SIG-M5 treated with dmso at 0.1 percent for 504 hours (cell line): ENCODE measurements around the gene GUCY2F.

ENCODE experiments used
- DNase-seq: peaks from one replicate; lab custom pipeline; 2025; ENCODE audit not compliant: unreplicated experiment; lab: John Stamatoyannopoulos, UW

The GUCY2F gene

DNA sequence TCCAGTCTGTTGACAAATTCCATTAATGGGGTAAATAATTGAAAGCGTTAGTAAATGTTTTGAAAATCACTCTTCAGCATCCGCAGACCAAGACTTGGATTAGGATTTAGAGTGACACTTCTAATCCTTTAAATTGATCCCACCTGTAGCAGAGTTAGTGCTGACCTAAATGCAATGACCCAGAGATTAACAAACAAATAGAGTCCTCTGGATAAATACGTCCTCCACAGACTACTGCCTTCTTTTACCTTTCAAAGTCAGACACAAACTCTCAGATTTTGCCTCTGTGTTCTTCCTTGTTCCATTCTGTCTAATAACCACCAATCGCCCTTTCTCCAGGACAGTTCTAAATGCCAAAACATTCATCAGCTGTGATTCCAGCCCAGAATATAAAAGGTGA lies at the start of gene GUCY2F:
Gene GUCY2F (minus strand): TSS at position 101 of the 400 bp plus-strand sequence. CDS start 6,150 bp downstream, outside the sequence.
- DNase-seq, result no peak

DNA sequence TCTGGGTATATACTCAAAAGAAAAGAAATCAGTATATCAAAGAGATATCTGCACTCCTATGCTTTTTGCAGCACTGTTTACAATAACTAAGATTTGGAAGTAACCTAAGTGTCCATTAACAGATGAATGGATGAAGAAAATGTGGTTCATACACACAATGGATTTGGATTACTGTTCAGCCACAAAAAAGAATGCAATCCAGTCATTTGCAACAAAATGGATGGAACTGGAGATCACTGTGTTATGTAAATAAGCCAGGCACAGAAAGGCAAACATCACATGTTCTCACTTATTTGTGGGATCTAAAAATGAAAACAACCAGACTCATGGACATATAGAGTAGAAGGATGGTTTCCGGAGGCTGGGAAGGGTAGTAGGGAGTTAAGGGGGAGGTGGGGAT lies 37.1 kb upstream of the GUCY2F start:
- no peak for DNase-seq

DNA sequence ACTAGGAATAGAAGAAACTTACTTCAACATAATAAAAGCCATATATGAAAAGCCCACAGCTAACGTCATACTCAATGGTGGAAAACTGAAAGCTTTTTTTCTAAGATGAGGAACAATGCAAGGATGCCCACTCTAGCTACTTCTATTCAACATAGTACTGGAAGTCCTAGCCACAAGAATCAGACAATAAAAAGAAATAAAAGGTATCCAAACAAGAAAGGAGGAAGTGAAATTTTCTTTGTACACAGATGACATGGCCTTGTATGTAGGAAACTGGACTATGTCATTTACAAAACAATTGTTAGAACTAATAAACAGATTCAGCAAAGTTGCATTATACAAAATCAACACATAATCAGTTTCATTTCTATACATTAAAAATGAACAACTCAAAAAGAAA lies 29.2 kb upstream of the GUCY2F start:
- no peak for DNase-seq

DNA sequence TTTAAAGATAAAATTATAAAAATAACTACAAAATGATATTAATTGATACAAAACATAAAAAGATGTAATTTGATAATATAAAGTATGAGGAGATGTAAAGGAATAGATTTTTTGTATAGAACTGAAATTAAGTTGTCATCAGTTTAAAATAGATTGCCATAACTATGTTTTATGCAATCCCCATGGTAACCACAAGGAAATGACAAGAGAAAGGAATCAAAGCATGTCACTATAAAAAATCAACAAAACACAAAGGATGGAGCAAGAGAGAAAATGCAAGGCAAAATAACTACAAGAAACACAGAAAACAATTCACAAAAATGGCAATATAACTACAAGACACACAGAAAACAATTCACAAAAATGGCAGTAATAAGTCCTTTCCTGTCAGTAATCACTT lies 27.0 kb upstream of the GUCY2F start:
- no peak for DNase-seq

DNA sequence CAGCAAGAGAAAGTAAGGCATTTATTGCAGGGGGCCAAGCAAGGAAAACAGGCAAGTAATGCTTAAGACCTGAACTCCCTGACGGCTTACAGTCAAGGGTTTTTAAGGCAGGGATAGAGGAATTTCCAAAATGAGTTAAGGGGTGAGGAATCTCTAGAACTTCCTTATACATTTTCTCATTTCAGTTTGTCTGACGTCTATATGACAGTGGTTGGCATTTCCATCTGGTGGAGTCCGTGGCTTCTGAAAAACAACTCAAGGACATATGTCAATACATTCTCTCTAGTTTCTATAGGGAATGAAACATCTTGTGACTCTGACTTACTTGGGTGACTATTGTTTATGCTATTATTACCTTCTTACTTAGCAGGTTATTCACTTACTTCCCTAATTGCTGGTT lies 19.3 kb upstream of the GUCY2F start:
- no peak for DNase-seq

DNA sequence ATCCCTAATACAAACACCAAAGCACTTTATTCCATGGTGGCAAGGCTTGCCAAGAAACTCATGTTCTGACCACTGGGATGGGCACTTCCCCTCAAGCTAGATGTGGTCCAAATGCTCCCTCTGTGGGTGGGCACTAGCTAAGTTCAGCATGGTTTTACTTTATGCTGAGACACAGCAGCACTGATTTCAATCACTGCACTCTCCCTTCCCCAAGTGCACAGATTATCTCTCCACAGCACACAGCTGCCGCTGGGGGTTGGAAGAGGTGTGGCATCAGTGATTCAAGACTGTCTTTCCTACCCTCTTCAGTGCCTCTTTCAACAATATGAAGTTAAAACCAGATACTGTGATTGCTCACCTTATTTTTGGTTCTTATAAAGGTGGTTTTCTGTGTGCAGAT lies 16.5 kb upstream of the GUCY2F start:
- DNase-seq, result no peak

DNA sequence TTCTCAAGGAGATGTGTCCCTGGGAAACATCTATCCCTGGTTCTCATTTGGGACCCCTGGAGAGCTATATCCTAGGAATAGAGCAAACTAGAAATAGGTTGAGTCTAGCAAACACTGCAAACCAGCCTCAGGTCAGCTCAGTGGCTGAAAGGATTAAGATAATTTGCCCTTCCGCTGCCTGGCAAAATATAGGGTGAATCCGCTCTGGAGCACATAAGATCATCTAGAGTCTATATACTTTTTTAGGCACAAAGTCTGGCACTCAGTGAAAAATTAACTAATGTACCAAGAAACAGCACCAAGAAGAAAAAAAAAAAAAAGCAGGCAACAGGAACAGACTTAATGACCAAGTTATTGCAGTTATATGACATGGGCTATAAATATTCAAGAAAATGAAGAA lies 7.3 kb upstream of the GUCY2F start:
- DNase-seq, result no peak

DNA sequence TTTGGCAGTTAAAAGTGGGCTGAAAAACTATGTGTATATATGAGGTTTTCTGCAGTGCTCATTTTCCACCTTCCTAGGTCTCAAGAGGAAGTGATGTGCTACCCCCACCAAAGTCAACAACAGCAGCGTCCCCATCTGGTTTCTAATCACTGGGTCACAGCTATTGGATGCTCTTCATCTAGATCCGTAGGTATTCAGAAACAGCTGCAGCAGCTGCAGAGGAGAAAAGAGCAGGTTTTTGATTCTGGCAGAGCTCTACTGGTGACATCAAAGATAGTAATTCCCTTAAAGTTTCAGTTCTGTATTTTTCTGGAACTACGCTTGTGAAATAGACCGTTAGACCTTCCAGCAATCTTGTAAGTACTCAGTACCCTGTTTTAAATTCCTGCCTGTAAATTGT lies 5.8 kb upstream of the GUCY2F start:
- peak; percentile 79 for DNase-seq

DNA sequence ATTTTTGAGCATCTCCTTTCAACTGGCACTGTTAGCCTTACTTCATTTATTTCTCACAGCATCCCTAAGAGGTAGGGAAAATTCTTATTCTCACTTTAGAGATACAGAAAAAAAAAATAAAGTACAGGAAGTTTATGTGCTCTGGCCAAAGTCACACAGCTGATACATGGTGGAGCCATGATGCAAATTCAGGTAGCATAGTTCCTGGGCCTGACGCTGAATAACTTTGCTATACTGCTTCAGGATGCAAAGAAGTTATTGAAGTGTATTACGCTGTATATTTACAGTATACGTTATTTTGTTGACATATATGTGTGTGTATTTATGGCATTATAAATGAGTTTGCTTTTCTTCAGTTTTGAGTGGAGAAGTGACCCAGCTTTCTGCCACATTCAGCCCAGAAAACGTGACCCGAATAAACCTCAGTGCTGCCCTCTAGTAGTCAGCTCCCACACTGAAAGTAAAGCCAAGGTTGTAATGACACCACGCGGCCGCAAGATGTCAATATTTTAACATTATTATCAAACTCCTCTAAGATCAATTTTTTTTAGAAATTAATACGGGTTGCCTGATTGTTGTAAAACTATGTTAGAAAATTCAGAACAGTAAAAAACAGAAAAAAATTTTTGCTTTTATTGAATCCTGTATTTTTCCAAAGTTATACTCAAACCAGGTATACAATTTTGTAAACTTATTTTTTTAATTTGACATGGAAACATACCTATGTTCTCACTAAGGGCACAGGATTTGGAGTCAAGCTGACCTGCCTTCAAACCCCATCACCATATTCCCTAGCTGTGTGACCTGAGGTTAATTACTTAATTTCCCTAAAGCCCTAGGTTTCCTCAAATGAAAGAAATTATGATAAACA lies 3.8 kb upstream of the GUCY2F start:
- DNase-seq, result peak; percentile 81

DNA sequence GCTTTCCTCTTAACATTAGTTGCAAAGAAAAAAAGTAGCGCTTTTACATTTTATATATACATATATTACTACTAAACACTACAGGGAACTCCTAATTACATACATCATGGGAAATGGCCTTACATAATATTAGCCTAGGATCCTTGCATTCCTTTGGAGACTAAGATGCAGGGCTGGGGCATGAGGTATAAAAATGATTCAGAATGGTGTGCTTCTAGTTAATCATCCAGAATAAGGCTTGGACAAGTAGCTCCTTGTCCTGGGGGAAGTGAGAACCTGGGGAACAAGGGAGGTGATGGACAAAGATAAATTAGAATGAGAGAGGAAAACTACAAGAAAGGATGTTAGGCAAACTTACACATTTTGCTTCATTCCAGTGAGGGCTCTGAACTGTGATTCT lies 3.0 kb upstream of the GUCY2F start:
- DNase-seq, result no peak

DNA sequence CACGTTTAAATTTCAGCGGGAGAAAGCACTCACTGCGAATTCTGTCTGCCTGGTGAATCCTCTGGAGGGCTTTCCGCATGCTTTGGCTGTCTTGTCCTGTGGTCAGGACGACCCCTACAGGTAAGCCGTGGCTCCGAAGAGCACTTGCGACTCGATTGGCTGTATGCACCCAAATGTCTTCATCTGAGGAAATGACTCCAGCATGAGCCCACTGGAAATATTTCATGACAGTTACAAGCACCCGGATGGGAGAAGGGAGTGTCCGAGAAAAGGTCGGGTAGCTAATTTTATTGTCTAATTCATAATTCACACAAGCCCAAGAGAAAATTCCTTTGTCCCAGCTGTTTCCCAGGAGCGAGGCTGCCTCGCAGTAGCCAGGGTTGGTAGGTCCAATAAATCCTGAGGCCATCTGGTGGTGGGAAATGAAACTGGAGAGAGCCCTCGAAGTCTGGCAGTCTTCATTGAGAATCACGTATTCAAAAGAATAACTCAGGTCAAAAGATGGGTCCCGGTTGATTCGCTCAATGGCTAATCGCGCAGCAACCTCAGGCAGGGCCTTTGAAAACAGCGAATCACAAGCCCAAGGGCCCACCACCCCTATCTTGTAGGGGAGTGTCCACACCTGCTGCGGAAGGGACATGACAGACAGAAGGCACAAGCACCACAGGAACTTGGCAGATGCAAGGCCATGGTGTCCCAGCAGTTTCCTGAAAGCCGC lies 6.6 kb downstream of the GUCY2F start:
- peak; percentile 25 for DNase-seq

DNA sequence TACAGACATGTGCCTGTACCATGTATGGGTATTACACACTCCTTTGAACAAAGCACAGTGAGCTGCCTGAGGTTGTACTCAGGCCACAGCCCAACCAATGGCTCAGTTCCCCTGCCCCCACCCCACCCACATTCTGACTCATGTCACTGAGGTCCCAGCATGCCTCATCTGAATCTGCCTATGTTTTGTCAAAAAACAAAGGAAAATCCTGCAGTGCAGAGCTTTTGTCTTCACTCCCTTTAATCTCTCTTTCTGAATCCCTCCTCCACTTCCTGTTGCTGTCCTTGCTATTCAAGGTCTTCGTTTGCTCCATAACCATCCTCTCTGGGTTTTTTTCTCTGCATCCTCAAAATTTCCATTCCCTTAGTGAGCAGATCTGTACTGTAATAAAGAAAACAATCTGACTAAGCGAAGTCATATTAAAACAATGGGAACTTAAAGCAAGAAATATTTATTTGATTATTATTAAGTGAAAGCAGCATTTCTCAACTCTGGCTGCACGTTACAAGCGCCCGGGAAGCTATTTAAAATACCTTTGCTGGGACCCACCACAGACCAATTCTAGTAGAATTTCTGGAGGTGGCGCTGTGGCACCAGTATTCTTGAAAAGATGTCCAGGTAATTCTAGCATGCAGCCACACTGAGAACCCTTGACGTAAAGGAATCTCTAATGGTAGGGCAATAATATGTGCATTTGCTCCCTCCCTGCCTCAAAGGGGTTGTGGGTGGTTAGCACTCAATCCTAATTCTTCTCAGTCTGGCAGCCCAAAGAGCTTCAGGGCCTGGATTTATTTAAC lies 8.7 kb downstream of the GUCY2F start:
- DNase-seq, result no peak

DNA sequence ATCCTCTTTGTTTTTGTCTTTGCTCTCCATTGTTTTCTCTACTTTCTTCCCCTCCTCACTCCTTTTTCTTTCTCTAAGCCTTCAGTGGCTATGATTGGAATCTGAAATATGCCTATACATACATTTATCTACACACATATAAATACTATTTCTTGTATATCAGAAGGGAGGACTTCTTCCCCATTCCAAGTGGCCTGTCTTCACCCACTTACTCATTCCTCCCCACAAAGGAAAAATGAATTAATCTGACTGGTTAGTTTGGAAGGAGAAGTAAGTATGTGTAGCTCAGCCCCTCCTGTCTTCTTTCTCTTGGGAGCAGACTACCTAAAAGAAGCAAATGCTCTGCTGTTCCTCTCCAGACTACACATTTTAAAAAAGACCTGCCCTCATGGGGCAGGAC lies 17.7 kb downstream of the GUCY2F start:
- DNase-seq, result no peak

DNA sequence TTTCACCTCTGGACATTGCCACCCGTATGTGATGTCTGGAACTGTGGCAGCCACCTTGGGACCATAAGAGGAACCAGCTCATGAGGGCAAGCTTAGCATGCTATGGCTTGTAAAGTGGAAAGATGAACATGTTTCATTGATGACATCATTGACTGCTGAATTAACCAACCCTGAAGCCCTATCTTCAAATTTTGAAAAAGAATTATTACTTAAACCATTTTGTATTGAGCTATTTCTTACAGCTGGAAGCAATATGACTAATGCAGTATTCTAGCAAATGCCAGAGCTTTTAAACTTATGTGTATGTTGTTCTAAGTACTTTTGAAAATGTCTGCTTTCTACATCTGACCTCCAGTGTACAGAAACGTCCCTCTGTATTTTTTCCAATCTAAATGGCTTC lies 18.1 kb downstream of the GUCY2F start:
- no peak for DNase-seq

DNA sequence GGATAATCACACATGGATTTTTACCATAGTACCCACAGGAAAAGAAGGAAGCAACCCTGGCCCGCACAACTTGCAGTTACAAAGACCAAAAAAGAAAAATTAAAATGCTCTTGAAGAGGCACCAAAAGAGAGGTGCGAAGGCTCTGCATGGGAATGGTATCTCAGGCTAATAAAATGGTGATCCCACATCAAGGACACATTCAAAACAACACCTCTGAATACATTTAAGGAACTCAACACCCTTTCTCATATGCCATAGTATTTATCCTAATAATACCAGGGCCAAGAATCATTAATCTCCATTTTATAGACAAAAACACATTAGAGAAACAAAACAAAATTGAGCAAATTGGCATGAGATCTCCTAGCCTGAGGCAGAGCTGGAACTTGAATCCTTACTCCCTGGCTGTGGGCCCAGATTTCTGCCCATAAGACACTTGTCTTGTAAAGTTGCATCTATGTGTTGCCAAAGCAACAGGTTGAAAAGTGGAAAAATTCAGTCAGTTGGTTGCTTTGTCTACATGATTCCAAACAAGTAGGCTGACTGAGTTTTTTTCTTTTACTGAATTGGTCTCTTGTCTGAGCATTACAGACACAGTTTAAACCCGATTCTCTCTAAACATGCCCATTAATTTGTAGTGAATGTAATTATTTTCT lies 33.5 kb downstream of the GUCY2F start:
- no peak for DNase-seq

DNA sequence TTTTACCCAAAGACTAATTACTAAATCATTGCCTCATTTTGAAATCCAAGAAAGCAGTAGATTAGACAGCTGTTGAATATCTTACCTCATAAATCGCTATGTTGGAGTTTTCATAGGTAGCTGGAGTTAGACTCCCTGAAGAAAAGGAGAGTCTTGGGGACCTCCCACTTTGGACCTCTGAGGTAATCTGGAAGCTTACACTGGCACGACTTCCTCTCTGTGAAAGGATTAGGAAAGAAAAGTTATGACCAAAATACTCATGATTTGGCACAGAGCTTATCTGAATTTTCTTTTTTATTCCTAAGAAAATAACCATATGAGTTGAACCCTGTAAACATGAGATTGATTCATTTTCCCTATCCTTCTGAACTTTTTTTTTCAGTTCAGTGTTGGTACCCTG lies 40.6 kb downstream of the GUCY2F start:
- DNase-seq, result peak; percentile 46

DNA sequence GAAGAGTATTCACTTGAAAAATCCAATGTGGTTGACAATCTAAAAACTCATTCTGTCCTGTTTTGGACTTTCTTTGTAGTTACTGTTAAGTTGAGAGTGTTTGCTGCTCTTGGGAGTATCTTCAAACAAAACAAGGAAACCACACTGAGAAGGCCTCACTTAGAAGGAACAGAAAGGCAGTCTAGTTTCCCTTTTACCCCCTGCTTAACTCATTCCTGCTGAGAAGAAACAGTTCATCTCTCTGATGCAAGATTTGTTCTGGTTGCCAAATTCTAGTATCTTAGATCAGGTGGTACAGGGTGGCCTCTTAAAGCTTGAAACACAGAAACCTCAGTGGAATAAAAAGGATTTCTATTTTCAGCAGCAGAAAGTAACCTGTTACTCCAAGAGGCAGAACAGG lies 41.4 kb downstream of the GUCY2F start:
- DNase-seq, result peak; percentile 89

DNA sequence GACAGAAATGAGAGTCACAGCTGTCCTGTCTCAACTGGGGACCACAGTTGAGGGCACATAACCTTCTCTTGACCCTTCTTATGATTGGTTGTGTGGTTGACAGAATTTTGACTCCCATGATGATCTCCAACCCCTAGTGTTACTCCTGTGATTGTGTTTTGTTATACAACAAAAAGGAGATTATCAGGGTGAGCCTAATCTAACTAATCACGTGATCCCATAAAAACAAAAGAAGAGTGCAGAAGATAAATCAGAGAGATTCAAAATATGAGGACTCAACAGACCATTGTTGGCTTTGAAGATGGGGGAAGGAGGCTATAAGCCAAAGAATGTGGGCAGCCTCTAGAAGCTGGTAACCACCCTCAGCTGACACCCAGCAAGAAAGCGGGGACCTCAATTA lies 72.7 kb downstream of the GUCY2F start:
- no peak for DNase-seq

DNA sequence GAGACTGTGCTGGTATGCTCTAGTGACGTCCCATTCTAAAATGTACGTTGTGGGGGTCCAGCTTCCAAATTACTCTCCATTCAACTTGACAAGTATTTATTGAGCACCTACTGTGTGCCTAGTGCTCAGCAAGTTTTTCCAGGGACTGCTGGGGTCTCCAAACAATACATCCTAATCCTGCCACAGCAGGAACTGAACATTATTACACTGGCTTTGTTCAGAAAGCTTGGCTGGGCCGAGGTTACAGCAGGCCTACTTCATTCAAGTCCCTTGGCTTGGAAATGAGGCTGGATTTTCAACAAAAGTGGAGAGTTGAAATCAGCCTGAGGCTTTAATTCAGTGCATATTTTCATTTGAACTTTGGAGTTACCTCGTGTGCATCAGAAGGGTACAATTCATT lies 78.0 kb downstream of the GUCY2F start:
- DNase-seq, result no peak

DNA sequence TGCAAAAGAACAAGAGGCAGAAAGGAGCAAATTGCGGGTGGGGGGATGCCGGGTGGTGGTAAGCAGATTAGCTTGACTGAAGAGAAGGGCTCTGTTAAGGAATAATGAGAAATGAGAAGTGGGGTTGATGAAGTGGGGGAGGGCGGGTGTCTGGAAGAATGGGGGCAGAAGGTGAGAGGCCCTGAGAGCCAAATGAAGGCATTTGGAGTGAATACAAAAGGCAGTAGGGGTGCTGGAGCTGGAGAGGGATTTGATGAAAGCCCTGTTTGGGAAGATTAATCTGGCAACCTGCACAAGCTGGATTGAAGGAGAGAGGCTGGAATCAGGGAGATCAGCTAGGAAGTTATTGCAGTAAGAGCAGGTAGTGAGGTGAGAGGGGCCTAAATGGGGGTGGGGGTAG lies 82.1 kb downstream of the GUCY2F start:
- DNase-seq, result no peak

DNA sequence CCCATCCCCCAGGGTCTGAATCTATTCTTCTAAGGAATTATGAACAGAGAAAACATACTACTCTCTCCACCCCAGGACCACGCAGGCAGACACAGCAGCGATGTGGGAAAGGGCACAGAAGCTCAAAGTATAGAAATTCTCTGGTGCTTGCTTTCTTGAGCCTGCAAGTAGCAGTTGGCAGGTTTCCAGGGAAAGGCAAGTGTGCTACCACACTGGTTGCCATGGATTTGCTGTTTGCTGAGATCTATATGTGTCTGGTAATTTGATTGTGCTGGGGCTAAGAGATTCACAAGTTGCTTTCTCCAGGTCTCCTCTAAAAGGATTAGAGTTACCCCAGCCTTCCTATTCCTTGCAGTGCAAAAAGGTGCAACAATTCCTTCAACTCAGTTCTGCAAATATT lies 83.1 kb downstream of the GUCY2F start:
- no peak for DNase-seq
